G401.6 (cell line): ENCODE results near the gene PARP11.

Source experiments
- FAIRE-seq: peaks from 2 replicates; lab custom pipeline; 2012; peaks lifted over from hg19 to GRCh38; lab: Jason Lieb, UNC

The PARP11 gene

DNA sequence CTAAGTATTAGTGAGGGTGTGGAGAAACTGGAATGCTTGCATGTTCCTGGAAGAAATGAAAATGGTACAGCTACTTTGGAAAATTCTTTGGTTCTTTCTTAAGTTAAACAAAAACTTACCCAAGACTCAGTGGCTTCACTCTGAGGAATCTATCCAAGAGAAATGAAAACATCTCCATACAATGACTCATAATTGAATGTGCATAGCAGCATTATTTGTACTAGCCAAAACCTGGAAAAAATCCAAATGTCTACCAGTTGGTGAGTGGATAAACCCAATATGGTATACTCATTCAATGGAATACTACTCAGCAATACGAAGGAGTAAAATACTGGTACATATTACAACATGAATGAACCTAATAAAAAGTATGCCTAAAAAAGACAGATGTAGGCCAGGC, 102.3 kb downstream of the PARP11 start:
- no peak for FAIRE-seq

DNA sequence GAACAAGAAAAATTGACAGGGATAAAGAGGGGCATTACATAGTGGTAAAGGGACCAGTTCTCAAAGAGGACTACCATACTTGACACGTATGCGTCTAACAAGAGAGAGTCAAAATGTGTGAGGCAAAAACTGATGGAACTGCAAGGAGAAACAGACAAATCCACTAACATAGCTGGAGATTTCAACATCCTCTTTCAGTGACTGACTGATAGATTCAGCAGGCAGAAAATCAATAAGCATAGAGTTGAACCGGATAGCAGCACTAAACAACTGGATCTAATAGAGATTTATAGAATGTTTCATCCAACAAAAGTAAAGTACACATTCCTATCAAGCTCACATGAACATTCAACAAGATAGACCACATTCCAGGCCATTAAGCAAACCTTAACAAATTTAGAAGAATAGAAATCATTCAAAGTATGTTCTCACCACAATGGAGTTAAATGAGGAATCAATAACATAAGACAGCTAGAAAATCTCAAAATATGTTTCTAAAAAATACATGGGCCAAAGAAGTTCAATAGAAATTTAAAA, 104.2 kb downstream of the PARP11 start:
- FAIRE-seq = no peak

GRCh38 chr12:3761116-3761735, 112.0 kb downstream of the PARP11 start:
- no peak for FAIRE-seq

DNA sequence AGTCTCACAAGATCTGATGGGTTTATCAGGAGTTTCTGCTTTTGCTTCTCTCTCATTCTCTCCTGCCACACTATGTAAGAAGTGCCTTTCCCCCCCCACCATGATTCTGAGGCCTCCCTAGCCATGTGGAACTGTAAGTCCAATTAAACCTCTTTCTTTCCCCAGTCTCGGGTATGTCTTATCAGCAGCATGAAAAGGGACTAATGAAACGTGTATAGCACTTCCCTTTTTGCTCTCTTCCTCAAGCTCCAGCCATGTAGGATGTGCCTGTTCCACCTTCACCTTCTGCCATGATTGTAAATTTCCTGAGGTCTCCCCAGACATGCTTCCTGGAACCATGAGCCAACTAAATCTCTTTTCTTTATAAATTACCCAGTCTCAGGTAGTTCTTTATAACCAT, 113.3 kb downstream of the PARP11 start:
- FAIRE-seq = no peak
